Measurements from ENCODE around the gene HOXD4. TPM values are rescaled to one million over a fixed set of nuclear protein-coding genes. Genes with fewer than 3 reads are reported as not detected.

Gene HOXD4
- total RNA-seq, 1 donor from 2014 or later = not detected

GRCh38 chr2:176174382-176174823 lies 23.1 kb downstream of the HOXD4 start:
- Mint-ChIP-seq H3K4me1 (ENCODE audit: low read depth) (no peaks in the 10 kb centered on the region), H3K4me3 (ENCODE audit: unreplicated experiment) (no peak overlapping the region), H3K36me3 (ENCODE audit: low read depth) (peaks cover 6% of the 10 kb centered on the region), H3K9me3 (ENCODE audit: low read depth) (peaks cover 5% of the 10 kb centered on the region), H3K27ac (ENCODE audit: unreplicated experiment) (no peak overlapping the region), H3K27me3 (ENCODE audit: low read depth) (peaks cover 83% of the 10 kb centered on the region)
- no peak for TF ChIP-seq CTCF (IDR thresholded peaks at IDR 0.05)
- no peak for DNase-seq (ENCODE audit: low spot score)

DNA sequence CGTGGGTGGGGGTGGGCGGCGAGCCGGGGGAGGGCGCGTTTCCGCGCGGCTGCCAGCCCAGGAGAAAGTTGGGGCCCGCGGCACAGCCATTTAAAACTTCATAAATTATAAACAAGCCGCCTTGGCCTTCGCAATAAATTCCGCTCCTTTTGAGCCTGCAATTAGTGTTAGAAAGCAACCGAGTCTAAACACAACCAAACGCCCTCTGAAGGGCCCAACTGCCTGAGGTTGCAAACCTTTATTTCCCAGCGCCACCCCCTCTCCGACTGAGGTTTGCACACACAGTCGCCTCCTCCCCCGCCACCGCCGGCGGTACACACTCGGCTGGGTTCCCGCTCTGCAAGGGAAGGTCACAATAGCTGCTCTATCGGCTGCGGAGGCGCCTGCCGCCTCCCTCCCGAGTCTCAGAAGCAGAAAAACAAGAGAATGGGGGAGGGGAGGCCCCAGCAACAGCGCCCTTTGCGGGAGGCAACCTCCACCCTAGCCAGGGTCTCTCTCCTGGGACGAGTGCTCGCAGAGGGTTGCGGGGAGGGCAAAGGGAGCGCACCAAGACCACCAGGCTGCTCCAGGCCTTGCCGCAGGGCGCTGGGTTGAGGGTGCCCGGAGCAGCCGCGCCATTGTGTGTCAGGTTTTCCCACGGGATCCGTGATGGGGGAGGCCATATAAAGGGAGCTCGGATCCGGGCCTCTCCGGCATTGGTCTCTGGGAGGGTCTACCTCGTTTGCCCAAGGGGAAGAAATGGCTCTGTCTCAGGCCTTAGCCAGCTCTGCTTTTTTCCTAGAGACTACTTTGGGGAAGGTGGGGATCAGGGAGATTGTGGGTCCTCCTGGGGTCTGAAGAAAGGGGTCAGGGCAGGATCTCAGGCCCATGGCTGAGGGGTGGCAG lies 23.7 kb downstream of the HOXD4 start:
- Mint-ChIP-seq H3K36me3 (ENCODE audit: low read depth) (peaks cover 6% of the 10 kb centered on the region), H3K27me3 (ENCODE audit: low read depth) (peaks cover 83% of the 10 kb centered on the region), H3K27ac (ENCODE audit: unreplicated experiment) (no peak overlapping the region), H3K9me3 (ENCODE audit: low read depth) (peaks cover 5% of the 10 kb centered on the region), H3K4me1 (ENCODE audit: low read depth) (no peaks in the 10 kb centered on the region), H3K4me3 (ENCODE audit: unreplicated experiment) (no peak overlapping the region)
- TF ChIP-seq CTCF (IDR thresholded peaks at IDR 0.05) = no peak
- DNase-seq (ENCODE audit: low spot score) = no peak

DNA sequence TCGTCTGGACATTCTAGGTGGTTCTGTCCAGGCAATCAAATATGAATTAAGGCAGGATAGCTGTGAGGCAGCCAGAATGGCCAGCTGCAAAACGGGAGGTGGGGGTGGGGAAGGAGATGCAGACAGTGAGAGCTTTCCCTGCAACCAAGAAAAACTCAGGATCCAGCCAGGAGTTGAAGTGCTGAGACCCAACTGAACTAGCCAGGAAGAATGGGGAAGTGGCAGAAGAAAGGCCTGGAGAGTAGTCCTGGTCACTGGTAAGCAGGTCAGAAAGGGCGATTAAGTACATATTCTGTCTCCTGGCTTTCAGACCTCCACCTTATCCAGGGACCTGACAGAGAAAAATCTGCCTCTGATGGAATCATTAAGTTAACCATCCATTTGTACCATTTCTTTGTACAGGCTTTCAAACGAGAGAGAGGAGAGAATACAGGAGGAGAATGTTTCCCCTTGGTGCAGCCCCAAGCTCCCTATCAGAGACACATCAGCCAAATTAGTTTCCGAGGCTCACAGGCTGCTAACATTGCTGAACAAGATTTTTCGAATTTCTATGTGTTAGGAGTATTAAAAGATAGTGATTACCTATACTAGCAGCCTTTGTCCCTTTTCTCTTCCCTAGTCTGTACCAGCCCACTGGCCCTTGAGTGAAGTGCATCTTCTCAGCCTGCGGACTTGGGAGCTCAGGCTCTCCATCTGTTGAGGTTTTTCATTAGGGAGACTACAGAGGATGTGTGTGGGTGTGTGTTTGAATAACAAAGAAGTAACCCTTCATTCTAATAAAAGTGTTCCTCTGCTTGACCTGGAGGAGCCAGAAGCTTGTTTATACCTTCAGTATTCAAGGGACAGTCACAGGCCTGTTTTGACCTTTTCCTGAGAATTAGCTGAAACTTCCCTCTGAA lies 24.6 kb downstream of the HOXD4 start:
- DNase-seq (ENCODE audit: low spot score) = no peak
- Mint-ChIP-seq H3K4me3 (ENCODE audit: unreplicated experiment) (no peak overlapping the region), H3K36me3 (ENCODE audit: low read depth) (peaks cover 6% of the 10 kb centered on the region), H3K9me3 (ENCODE audit: low read depth) (peaks cover 5% of the 10 kb centered on the region), H3K27me3 (ENCODE audit: low read depth) (peaks cover 87% of the 10 kb centered on the region), H3K4me1 (ENCODE audit: low read depth) (no peaks in the 10 kb centered on the region), H3K27ac (ENCODE audit: unreplicated experiment) (no peak overlapping the region)
- no peak for TF ChIP-seq CTCF (IDR thresholded peaks at IDR 0.05)

DNA sequence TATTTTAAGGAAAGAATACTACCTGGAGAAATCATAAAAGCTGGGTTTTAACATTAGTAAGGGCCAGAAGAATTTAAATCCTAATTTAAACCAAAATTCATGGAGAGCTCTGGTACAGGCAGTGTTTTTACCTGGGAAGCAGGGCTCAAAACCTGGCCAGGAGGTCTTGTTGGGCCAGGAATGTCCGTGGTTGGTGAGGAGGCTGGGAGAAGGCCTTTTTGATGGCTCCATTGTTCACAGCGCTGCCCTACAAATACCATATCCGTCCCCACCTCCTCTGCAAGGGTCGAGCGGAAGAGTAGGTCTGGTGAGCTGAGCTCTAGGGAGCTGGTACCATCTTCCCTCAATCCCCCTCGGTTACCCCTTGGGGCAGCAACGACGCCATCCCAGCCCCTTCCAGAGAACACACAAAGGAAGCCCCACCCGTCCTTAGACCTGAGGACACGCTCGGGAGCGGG lies 26.3 kb downstream of the HOXD4 start:
- no peak for TF ChIP-seq CTCF (IDR thresholded peaks at IDR 0.05)

More for the DNA sequence above, 26.3 kb downstream of the HOXD4 start:
- H3K4me3 Mint-ChIP-seq (ENCODE audit: unreplicated experiment) = no peak overlapping the region
- H3K4me1 Mint-ChIP-seq (ENCODE audit: low read depth) = no peaks in the 10 kb centered on the region
- peaks cover 4% of the 10 kb centered on the region for H3K9me3 Mint-ChIP-seq (ENCODE audit: low read depth)
- peaks cover 82% of the 10 kb centered on the region for H3K27me3 Mint-ChIP-seq (ENCODE audit: low read depth)
- no peak overlapping the region for H3K27ac Mint-ChIP-seq (ENCODE audit: unreplicated experiment)
- no peak for DNase-seq (ENCODE audit: low spot score)
- H3K36me3 Mint-ChIP-seq (ENCODE audit: low read depth) = peaks cover 6% of the 10 kb centered on the region
